ENCODE results near the gene CFAP299.

The CFAP299 gene

DNA sequence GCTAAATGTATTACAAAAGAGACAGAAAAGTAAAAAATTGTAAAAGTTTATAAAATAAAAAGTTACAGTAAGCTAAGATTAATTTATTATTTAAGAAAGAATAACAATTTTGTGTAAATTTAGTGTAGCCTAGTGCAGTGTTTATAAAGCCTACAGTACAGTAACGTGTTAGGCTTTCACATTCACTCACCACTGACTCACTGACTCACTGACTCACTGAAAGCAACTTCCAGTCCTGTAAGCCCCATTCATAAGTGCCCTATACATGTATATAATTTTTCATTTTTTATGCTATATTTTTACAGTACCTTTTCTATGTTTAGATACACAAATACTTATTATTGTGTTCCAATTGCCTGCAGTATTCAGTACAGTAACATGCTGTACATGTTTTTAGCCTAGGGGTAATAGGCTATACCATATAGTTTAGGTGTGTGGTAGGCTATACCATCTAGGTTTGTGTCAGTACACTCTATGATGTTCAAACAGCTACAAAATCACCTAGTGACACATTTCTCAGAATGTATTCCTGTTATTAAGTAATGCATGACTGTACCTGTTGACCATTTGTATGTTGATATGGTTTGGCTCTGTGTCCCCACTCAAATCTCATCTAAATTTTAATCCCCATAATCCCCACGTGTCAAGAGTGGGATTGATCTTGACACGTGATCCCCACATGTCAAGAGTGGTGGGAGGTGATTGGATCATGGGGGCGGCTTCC, 57.9 kb downstream of the CFAP299 start:
- no peak for DNase-seq

DNA sequence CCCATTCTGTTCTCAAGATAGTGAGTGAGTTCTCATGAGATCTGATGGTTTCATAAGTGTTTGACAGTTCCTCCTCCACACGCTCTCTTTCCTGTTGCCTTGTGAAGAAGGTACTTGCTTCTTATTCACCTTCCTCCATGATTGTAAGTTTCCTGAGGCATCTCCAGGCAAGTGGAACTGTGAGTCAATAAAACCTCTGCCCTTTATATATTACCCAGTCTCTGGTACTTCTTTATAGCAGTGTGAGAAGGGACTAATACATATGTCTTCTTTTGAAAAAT, 58.4 kb downstream of the CFAP299 start:
- no peak for DNase-seq

DNA sequence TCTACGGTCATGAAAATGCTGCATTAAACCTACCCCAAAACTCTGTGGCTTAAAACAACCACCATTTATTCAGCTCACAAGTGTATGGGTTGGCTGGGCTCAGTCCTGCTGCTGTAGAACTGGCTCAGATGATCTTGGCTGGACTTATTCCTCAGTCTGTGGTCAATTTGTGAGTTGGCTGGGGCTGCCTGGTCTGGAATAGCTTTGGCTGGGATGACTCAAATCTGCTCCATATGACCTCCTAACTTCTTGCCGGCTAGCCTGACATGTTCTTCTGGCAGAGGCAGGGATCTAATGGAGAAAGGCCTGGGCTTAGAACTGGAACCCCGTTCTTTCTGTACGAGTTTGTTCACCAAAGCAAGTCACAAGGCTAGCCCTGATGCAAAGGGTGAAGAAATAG, 71.7 kb downstream of the CFAP299 start:
- no peak for DNase-seq

DNA sequence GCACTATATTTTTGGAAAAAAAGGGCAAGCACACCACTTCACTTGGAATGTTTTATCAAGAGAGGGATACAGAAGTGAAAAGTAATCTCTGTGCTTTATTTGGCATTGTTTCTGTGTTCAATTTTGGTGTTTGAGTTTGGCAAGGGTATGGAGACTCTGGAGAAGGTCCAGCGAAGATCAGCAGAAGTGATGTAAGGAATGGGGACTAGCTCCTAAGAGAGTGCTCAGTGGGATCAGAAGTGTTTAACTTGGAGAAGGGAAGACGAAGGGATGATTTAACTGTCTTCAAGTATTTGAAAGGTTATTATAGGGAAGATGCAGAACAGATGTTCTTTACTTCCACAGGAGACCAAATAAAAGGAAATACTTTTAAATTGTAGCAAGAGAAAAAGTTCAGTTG, 74.3 kb downstream of the CFAP299 start:
- DNase-seq = no peak

DNA sequence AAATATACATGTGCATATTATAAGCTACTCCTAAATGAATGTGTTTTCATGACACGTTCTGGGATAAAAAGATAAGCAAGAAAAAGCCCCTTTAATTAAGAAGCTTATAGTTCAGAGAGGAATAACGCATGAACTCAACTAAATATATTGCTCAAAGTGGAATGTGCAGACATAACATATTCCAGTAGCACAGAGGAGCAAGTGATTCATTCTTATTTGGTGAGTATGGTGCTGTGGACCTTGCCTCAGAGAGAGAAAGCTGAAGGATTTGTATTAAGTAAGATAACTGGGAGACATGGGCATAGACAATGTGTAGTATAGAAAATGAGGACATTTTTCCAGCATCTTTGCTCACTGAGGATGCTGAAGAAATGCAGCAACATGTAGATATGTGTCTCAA, 76.8 kb downstream of the CFAP299 start:
- DNase-seq = no peak

DNA sequence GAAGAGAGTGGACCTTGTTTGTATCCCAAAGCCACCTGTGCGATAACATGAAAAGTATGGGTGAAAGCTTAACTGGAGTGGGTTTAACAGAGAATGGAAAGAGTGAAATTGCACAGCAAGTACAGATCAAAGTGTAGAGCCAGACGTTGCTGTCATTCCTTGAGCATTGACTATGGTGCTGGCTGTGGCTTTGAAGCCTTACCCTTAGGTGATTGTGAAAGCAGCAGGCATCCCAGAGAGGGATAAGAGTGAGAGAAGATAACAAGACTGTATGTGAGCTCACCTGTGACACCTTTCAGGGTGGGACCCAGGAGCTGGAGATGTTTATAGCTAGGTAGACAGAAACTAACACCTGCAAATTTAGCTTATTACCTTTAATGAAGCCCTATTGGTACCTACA, 77.6 kb downstream of the CFAP299 start:
- DNase-seq = no peak

DNA sequence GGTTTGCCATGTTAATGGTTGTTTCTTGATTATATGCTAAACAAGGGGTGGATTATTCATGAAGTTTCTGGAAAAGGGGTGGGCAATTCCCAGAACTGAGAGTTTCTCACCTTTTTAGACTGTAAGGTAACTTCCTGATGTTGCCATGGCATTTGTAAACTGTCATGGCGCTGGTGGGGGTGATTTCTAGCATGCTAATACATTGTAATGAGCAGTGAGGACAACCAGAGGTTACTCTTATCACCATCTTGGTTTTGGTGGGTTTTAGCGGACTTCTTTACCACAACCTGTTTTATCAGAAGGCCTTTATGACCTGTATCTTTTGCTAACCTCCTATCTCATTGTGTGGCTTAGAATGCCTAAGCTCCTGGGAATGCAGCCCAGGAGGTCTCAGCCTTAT, 81.5 kb downstream of the CFAP299 start:
- no peak for DNase-seq

DNA sequence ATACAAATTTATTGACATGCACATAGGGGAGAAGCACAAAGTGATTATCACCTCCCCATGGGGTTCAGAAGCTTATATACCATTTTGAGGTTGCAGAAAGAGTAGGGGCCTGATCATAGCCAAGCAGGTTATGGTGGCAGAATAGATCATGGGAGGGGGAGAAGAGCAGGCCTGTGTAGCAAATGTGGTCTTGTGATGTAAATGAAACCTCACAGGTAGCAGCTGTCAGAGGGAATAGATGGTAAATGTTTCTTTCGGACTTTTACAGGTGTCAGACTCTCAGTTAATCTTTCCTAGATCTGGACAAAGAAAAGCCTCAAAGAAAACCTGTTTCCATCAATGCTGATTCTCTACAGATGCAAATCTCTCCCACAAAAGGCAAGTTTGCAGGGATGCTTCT, 84.4 kb downstream of the CFAP299 start:
- no peak for DNase-seq

DNA sequence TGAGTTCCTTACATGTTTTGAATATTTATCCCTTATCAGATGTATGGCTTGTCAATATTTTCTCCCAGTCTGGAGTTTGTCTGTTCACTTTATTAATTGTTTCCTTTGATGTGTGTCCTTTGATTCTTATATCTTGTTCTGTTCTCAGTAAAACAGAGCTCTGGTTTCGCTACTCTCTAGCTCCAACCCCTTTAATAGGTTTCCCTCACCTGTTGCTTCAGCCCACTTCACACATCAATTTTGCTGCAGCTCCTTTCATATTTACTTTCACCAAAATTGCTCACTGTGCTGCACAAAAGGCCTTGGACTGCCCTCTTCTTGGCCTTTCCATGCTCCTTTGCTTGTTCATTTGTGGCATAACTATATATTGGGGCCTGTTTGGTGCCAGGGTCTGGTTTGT, 85.1 kb downstream of the CFAP299 start:
- no peak for DNase-seq

DNA sequence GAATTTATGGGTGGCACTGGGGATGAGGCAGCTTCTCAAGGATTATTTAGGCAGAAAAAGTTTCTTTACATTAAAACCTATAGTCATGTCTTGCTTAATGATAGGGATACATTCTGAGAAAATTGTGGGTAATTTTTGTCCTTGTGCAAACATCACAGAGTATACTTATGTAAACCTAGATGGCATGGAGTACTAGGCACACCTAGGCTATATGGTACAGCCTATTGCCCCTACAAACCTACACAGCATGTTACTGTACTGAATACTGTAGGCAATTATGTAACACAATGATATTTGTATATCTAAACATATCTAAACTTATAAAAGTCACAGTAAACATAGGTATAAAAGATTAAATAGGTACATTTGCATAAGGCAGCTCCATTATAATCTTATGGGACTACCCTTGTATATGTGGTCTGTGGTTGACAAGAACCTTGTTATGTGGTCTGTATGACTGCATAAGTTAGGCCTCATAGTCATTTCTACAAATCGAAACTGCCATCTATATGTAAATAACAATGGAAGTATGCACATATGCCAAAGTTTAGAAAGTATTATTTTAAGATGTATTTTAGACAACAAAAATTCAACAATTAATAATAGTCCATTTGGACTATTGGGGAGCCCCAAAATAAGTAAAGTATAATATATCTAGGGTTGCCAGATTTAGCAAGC, 87.3 kb downstream of the CFAP299 start:
- DNase-seq = peak in 1 of 2 donors; percentile 55

DNA sequence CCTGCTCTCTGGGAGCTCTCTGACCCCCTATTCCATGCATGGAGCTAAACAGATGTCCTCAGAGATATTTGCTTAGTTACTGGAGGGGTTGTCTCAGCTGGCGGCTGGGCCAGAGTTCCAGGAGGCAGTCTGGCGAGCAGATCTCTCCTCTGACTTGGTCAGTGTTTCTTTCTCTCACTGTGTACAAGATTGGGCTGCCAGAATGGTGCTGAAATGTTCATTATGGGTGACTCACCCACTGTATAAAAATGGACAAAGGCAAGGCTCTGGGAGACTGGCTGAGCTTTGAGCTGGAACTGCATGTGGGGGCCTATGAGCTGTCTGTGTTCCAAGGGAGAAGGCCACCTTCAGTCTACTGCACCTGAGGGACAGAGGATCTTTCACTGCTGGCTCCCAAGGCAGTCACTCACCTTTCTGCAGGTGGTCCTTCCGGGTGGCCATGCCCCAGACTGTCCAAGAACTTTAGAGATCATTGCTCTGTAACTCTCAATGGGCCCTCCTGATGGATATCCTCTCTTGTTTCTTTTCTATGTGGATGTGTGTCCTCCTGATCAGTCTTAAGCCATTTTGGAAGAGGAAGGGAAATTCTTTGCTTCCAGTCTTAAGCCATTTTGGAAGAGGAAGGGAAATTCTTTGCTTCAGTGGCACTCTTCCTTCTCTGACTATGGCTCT, 88.2 kb downstream of the CFAP299 start:
- no peak for DNase-seq

DNA sequence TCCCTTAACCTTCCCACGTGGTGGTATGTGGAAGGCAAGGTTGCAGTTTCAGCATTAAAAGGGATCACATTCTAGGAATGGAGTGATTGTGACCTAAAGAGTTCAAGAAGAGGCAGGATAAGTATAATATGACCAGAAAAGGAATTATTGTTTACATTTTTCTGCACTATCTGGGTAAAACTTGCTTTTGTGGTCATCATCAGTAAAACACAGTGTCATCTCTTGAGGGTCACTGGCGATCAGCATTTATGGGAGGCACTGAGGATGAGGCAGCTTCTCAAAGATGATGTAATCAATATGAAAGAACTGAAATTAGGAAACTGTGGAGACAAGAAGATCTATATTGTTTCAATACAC, 88.7 kb downstream of the CFAP299 start:
- DNase-seq = no peak

DNA sequence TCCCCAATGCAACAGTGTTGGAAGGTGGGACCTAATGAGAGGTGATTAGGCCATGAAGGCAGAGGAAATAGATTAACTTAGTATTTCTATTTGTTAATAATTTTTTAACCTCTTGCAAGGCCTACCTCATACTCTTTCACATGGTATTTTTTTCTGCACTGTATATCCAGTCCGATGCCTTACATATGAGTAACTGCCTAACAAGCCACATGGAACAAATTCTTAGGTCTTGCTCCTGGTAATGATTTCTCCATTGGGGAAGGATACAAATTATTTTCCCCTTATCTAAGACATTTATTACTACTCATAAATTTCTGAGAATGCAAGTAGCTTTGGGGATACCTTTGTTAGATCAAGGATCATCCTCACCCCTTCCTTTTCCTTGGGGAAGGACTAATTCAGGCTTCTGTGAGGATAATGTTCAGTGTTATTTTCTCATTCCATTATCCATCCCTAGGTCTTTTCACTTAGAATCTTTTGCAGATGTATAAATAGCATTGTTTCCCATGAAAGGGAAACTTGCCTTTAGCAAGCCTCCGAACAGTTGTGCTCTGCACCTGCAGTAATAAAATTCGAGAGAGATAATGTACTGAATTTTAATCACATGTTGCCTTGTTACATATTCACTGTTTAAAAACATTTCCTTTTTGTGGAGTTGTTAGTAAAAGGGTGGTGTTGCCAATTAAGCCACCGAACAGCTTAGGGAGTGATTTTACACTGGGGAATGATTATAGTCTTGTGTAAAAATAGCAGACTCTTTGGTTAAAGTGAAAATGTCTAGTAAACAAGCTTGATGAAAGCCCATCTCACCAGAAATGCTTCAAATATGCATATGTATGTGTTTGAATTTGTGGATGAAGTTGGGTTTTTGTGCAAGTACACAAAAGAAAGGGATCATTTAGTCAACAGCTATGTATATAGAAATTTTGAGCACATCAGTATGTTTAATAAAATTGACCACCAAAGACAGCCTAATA, 89.9 kb downstream of the CFAP299 start:
- DNase-seq = no peak

DNA sequence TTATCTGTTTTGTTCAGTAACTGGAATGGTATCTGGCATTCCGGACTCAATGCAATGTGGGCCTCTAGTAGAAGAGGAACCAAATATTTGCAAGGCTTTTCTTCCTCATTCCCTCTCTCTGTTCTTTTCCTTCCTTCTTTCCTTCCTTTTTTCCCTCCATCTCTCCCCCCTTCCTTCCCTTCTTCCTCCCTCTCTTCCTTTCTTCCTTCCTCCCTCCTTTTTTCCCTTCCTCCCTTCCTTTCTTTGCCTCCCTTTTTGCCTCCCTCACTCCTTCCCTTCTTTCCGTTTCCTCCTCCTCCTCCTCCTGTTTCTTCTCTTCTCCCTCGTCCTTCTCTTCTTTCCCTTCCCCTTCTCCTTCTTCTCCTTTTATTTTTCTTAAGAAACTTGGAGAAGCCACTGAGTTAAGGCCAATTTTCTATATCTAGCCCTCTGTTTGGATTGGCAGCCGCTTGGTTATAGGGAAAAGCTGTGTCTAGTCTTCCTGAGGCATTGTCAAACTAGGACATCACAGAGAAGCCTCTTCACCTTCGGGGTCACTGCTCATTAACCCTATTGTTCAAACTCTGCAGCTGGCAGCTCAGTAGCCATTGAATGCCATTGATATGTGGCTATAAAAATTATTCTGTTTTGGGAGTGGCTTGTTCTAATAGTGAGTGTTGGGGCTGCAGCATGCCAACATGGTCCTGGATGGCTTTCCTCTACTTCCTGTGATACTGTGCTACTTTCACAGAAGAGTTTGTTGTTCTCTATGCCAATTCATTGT, 95.9 kb downstream of the CFAP299 start:
- no peak for DNase-seq

DNA sequence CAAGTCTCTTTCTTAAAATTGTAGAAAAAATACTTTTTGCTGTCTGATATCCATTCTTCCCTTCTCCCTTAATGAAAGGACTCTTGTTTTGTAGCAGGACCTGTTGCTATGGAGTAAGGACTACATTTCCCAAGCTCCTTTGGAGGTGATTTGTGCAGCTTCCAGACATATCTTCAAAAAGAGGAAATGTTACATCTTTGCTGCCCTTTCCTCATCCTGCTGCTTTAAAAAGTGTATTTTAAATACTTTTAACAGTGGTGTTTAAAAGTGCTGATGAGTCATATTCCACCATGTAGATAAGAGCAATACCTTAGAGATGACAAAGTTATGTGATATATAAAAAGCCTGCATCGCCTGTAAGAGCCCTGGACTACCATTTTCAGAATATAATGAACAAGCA, 98.7 kb downstream of the CFAP299 start:
- DNase-seq = no peak

DNA sequence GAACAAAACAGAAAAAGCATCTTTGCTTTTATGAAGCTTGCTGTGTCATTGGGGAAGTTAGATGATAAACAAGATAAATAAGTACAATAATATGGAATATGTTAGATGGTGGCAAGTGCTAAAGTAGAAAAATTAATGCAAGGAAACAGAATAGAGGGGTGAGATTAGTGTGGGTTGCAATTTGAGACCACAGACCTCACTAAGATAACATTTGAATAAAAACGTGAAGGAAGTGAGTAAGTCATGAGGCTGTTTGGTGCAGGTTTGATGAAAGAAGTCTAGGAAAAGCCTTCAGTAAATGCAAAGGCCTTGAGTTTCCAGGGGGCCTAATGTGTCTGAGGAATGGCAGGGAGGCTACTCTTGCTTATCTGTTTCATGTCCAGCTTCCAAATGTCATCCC, 102.5 kb downstream of the CFAP299 start:
- DNase-seq = no peak

DNA sequence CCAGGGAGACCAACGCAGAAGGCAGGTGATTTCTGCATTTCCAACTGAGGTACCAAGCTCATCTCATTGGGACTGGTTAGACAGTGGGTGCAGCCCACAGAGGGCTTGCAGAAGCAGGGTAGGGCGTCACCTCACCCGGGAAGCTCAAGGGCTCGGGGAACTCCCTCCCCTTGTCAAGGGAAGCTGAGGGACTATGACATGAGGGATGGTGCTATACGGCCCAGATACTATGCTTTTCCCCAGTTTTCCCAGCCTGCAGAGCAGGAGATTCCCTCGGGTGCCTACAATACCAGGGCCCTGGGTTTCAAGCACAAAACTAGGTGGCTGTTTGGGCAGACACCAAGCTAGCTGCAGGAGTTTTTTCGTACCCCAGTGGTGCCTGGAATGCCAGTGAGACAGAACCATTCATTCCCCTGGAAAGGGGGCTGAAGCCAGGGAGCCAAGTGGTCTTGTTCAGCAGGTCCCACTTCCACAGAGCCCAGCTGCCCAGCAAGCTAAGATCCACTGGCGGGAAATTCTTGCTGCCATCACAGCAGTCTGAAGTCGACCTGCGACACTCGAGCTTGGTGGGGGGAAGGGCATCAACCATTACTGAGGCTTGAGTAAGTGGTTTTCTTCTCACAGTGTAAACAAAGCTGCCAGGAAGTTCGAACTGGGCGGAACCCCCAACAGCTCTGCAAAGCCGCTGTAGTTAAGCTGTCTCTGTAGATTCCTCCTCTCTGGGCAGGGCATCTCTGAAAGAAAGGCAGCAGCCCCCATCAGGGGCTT, 103.9 kb downstream of the CFAP299 start:
- DNase-seq = peak; percentile 49 to 62

DNA sequence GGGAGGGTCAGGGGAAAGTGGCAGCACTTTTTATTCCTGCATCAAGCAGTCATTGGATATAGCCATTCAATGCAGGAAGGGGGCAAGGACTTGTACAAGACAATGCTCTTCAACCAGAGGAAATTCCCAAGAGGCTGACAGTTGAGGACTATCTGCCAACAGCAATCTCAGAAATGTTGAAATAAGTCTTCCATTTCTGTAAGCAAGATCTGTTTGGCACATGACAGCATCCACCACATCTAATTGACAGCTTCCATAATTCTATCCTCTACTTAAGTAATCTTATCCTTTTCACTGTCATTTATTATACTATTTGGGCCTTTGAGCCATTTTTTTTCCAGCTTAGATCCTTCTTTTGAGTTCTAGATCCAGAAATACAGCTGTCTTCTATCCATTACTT, 110.7 kb downstream of the CFAP299 start:
- no peak for DNase-seq

DNA sequence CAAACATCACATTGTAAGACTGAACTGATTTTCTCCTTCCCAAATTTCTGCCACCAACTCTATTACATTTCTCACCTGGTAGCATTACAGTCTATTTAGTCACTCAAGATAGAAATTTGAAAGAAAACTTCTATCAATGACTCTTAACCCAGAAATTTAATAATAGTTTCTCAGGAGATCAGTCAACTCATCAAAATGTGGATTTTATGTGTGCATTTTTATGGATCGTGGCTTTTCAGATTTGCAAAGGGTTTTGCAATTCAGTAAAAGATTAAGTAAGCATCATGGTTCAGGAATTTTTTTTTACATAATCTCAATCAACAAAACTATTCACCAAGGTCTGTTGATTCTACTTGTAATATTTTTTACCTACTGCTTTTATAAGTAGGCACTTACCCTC, 111.1 kb downstream of the CFAP299 start:
- no peak for DNase-seq

DNA sequence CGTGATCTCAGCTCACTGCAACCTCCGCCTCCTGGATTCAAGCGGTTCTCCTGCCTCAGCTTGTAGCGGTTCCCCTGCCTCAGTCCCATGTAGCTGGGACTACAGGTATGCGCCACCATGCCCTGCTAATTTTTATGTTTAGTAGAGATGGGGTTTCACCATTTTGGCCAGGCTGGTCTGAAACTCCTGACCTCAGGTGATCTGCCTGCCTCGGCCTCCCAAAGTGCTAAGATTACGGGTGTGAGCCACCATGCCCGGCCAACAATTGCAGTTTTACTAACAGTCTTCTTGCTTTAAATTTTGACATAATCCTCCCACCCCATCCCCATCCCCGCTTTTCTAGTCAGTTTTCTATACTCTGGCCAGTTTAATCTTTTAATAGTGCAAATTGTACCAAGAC, 112.0 kb downstream of the CFAP299 start:
- DNase-seq = no peak

DNA sequence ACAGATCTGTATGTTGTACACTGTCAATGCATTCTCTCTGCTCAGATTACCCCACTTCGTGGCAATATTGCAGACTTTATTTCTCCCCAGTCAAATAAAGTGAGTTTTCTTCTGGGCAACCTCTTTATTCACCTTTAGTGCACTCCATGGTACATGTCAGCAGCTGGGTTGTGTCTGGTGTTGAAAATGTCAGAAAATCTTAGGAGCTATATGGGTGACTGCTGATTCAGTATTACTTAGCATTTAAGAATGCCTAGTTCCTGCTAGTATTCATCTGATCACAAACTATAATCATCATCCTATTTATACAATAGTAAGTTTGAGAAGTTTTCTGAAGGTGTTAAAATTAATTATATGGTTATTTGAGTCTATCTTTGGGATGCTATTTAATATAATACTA, 112.5 kb downstream of the CFAP299 start:
- no peak for DNase-seq

DNA sequence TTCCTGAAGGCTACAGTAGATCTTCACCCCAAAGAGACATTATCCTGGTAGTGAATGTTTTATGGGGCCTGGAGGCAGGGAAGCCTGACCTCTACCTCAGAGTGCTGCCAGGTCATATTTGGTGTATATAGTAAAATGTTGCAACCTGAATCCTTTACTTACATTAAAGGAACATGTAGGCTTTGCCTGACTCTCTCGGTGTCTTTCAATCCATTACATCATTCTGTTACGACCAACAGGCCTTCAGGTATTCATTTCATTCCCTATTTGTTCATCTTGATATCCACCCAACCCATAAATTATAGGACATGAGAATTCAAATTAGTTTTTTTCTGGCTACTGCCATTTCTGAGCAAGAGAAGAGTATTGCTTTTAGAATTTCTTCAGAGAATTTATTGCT, 116.5 kb downstream of the CFAP299 start:
- DNase-seq = no peak

Data from CD4-positive, alpha-beta T cell treated with Interleukin-4 for 1 hour (primary cell).